ENCODE results near the gene TTLL7. TPM values are rescaled to one million over a fixed set of nuclear protein-coding genes. Genes with fewer than 3 reads are reported as not detected.

The TTLL7 gene
- total and polyA plus RNA-seq, 7 donors, result 0.92 to 34.9 (median 15.5) TPM

DNA sequence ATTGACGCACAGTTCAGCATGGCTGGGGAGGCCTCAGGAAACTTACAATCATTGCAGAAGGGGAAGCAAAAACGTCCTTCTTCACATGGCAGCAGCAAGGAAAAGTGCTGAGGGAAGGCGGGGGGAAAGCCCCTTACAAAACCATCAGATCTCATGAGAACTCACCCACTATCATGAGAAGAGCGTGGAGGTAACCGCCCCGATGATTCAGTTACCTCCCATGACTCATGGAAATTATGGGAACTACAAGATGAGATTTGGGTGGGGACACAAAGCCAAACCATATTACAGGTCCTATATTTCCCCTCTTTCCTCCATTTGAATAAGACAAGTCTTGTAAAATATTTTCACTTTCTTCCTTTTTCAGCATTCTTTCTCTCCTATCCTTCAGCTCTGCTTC is 7.7 kb upstream of the TTLL7 start:
- no peaks in the 10 kb centered on the region for H3K27me3 ChIP-seq
- H3K27ac ChIP-seq, result no peak overlapping the region
- no peak for DNase-seq
- 85 to 86% methylated on average over 6 of the region's 6 CpGs for WGBS, 2 donors
- intact Hi-C loops (cut with DNase I), result no loop called here
- TF ChIP-seq POLR2AphosphoS5 (IDR thresholded peaks at IDR 0.05) (no peak), EP300 (IDR thresholded peaks at IDR 0.05) (no peak), POLR2A (IDR thresholded peaks at IDR 0.05) (no peak)
- TF ChIP-seq, protein P1, sequence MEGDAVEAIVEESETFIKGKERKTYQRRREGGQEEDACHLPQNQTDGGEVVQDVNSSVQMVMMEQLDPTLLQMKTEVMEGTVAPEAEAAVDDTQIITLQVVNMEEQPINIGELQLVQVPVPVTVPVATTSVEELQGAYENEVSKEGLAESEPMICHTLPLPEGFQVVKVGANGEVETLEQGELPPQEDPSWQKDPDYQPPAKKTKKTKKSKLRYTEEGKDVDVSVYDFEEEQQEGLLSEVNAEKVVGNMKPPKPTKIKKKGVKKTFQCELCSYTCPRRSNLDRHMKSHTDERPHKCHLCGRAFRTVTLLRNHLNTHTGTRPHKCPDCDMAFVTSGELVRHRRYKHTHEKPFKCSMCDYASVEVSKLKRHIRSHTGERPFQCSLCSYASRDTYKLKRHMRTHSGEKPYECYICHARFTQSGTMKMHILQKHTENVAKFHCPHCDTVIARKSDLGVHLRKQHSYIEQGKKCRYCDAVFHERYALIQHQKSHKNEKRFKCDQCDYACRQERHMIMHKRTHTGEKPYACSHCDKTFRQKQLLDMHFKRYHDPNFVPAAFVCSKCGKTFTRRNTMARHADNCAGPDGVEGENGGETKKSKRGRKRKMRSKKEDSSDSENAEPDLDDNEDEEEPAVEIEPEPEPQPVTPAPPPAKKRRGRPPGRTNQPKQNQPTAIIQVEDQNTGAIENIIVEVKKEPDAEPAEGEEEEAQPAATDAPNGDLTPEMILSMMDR (IDR thresholded peaks at IDR 0.05), result no peak
- no peaks in the 10 kb centered on the region for H3K36me3 ChIP-seq
- no peak overlapping the region for H3K4me3 ChIP-seq
- no peaks in the 10 kb centered on the region for H3K9me3 ChIP-seq
- no peaks in the 10 kb centered on the region for H3K4me1 ChIP-seq

DNA sequence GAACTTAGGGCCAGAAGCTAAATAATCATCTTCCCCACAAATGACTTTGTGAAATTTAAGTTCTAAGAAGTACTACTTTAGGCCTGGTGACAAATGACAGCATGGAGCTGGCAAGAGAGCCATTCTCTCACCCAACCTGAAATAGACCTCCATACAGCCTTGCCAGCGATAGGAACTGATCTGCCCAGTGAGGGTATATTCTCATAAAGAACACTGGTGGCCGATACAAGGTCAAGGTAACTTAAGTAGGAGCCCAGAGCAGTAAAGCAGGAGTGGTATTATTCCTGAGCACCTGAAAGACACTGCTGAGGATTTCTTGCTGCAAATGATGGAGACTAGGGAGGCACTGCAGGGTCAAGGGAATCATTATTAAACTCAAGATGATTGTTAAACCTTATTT is 2.6 kb upstream of the TTLL7 start:
- Histone ChIP-seq H3K4me3 (no peak overlapping the region), H3K36me3 (no peaks in the 10 kb centered on the region), H3K9me3 (no peaks in the 10 kb centered on the region), H3K27ac (no peak overlapping the region), H3K27me3 (no peaks in the 10 kb centered on the region), H3K4me1 (peaks cover 0 to 13% (median 7%) of the 10 kb centered on the region in 4 donors)
- 95 to 96% methylated on average over 2 of the region's 2 CpGs for WGBS, 2 donors
- DNase-seq, result no peak
- TF ChIP-seq, protein P1 (IDR thresholded peaks at IDR 0.05), result no peak
- TF ChIP-seq POLR2AphosphoS5 (IDR thresholded peaks at IDR 0.05), result no peak
- no peak for TF ChIP-seq POLR2A (IDR thresholded peaks at IDR 0.05)
- TF ChIP-seq EP300 (IDR thresholded peaks at IDR 0.05), result no peak
- intact Hi-C loops (cut with DNase I), result no loop called here

DNA sequence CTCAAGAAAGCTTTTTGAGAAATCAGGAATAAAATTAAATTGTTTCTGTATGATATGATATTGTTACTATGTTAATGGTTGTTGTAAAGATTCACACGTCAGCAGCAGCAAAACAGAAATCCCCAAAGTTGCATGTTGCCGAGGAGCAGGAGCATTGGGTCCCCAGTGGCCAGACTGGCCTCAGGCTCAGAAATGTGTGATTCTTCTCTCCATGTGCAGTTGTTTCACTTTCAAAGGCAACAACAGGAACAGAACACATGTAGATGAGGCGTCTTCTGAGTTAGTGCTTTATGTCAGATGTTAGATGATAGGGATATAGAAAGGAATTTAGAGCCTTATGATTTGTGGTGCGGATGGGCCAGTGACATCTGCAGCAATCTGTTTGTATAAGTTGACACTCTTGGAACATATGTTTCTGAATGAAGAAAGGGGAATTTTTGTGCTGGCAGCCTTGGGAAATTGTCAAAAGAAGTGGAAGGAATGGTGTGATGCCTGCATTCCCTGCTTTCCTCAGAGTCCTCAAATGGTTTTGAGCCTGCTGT is 2.1 kb upstream of the TTLL7 start:
- no peaks in the 10 kb centered on the region for H3K27me3 ChIP-seq
- TF ChIP-seq, protein P1 (IDR thresholded peaks at IDR 0.05), result no peak
- intact Hi-C loops (cut with DNase I), result no loop called here
- DNase-seq, result no peak
- no peaks in the 10 kb centered on the region for H3K36me3 ChIP-seq
- no peaks in the 10 kb centered on the region for H3K9me3 ChIP-seq
- H3K27ac ChIP-seq, result no peak overlapping the region
- no peak overlapping the region for H3K4me3 ChIP-seq
- WGBS, 2 donors, result 81 to 83% methylated on average over 4 of the region's 4 CpGs
- peaks cover 0 to 18% (median 8%) of the 10 kb centered on the region in 4 donors for H3K4me1 ChIP-seq

DNA sequence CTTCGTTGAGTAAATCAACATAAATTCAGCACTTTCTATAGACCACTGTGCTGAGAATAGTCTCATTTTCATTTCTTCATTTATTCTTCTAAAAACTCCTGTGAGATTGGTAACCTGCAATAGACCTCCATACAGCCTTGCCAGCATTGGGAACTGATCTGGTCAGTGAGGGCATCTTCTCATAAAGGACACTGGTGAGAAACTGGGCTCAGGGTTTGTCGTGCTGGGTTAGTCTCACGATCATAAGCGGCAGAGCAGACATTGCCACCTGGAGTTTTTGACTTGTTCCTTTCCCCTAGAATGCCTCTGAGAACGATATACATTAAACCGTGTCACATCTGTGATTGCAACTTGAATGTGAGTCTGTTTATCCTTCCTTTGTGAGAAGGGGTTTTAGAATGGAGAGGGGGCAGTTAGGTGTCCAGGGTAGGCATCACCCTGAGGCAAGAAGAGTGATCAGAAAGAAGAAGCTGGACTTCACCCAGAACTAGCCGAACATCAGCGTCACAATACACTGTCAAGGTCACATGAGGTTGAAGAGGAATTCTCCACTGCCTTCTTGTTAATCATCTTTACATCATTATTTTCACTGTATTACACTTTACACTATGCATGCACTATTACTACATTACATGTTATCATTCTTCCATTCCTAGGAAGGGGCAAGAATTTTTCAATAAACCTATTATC is 1.4 kb upstream of the TTLL7 start:
- H3K9me3 ChIP-seq, result no peaks in the 10 kb centered on the region
- no peak for TF ChIP-seq POLR2AphosphoS5 (IDR thresholded peaks at IDR 0.05)
- no peak for TF ChIP-seq EP300 (IDR thresholded peaks at IDR 0.05)
- TF ChIP-seq, protein P1 (IDR thresholded peaks at IDR 0.05), result no peak
- no peak for TF ChIP-seq POLR2A (IDR thresholded peaks at IDR 0.05)
- intact Hi-C loops (cut with DNase I), result no loop called here
- H3K27me3 ChIP-seq, result no peaks in the 10 kb centered on the region
- H3K27ac ChIP-seq, result no peak overlapping the region
- DNase-seq, result no peak
- H3K4me1 ChIP-seq, result peaks cover 0 to 18% (median 8%) of the 10 kb centered on the region in 4 donors
- no peaks in the 10 kb centered on the region for H3K36me3 ChIP-seq
- 87 to 89% methylated on average over 8 of the region's 8 CpGs for WGBS, 2 donors
- H3K4me3 ChIP-seq, result no peak overlapping the region

Measured in sigmoid colon (tissue), 7 donors.